Spleen (tissue), 7 donors: ENCODE data around the gene RBM47.

ENCODE experiments used
- CTCF ChIP-seq, 11 experiments: fragments of 200-600 bp in 7 of 11; fragments of 450-650 bp in 4 of 11; sonication (generic) in 4 of 11; IDR thresholded peaks in 8 of 11; conservative IDR thresholded peaks in 3 of 11; 1 replicate in 7 of 11; 2 replicates in 4 of 11; pipeline versions ENCODE4 v1.4.0 to v1.8.0; 2016 to 2021; ENCODE audit warnings: antibody characterized with exemption in 11 of 11, inconsistent platforms in 4 of 11, mild to moderate bottlenecking in 1 of 11
- POLR2A ChIP-seq, 3 donors: fragments of 450-650 bp; IDR thresholded peaks; one replicate each; pipeline ENCODE4 v1.5.1; 2017; ENCODE audit warnings: antibody characterized with exemption in 3 of 3, mild to moderate bottlenecking in 1 of 3
- donor health status: DM: no; HTN: no; CAD: no; lungs with moderate emphysema.
- donor health status: DM: no; HTN: no; CAD: no.
- donor health status: DM: no; HTN: no; CAD: no.

- TF ChIP-seq CTCF (IDR thresholded peaks at IDR 0.05 in 8 of 11, conservative IDR thresholded peaks at IDR 0.05 in 3 of 11) (no peak), POLR2A (IDR thresholded peaks at IDR 0.05) (no peak)
These were observed 2.1 kb downstream of the RBM47 start for GRCh38 chr4:40627540-40627939.
